MG63 (cell line): ENCODE data around the gene VAMP7. TPM values are rescaled to one million over a fixed set of nuclear protein-coding genes. Genes with fewer than 3 reads are reported as not detected.
"Not testable (repeated sequence)": the region's sequence is repeated elsewhere in the genome, so short reads cannot be mapped to it uniquely, and the experiment has no call there.

ENCODE experiments used
- DNase-seq: peaks from one replicate; pipeline ENCODE4 v3.0.0-alpha.2; 2020
- H3K27me3 ChIP-seq: fragments of 250-450 bp; sonication (Bioruptor Pico); 2 replicates; pipeline ENCODE4 v1.5.1; 2020; ENCODE audit warnings: mild to moderate bottlenecking, moderate library complexity
- H3K36me3 ChIP-seq: fragments of 250-450 bp; sonication (Bioruptor Pico); 2 replicates; pipeline ENCODE4 v1.5.1; 2020; ENCODE audit warnings: mild to moderate bottlenecking, moderate library complexity
- H3K4me3 ChIP-seq: fragments of 250-450 bp; sonication (Bioruptor Pico); 2 replicates; pipeline ENCODE4 v1.5.1; 2020; ENCODE audit warnings: mild to moderate bottlenecking, moderate library complexity
- H3K9me3 ChIP-seq: fragments of 250-450 bp; sonication (Bioruptor Pico); 2 replicates; pipeline ENCODE4 v1.5.1; 2020; ENCODE audit warnings: mild to moderate bottlenecking, moderate library complexity
- total RNA-seq: library from RNA; depleted of rRNA; stranded (reverse); fragments of >200 nt; shearing (Covaris generic); gene quantifications from 2 replicates; pipeline ENCODE4 v1.2.3, GENCODE V29; 2014; ENCODE audit warnings: low replicate concordance

VAMP7 gene
- total RNA-seq, 1 experiment from 2014 or later = 40.3 TPM

- H3K36me3 ChIP-seq = peaks cover 6% of the 10 kb centered on the region; the same call in 1 of the 2 replicates
These were observed 10.5 kb downstream of the VAMP7 start for GRCh38 chrX:155891446-155892210.

GRCh38 chrX:155893521-155893920 is 12.4 kb downstream of the VAMP7 start:
- Histone ChIP-seq H3K27me3 (no peaks in the 10 kb centered on the region), H3K4me3 (no peak overlapping the region), H3K36me3 (peaks cover 8% of the 10 kb centered on the region), H3K9me3 (no peaks in the 10 kb centered on the region)
- DNase-seq = no peak

More at GRCh38 chrX:155891446-155892210, 10.5 kb downstream of the VAMP7 start:
- Histone ChIP-seq H3K27me3 (no peaks in the 10 kb centered on the region), H3K4me3 (no peak overlapping the region), H3K9me3 (no peaks in the 10 kb centered on the region)
- no peak for DNase-seq

GRCh38 chrX:155896512-155896911 is 15.4 kb downstream of the VAMP7 start:
- peaks cover 19% of the 10 kb centered on the region for H3K36me3 ChIP-seq
- H3K9me3 ChIP-seq = peaks cover 2% of the 10 kb centered on the region; the same call in 1 of the 2 replicates
- H3K27me3 ChIP-seq = no peaks in the 10 kb centered on the region
- no peak overlapping the region for H3K4me3 ChIP-seq
- no peak for DNase-seq

- no peak for DNase-seq
- no peak overlapping the region for H3K4me3 ChIP-seq
- no peaks in the 10 kb centered on the region for H3K27me3 ChIP-seq
- H3K9me3 ChIP-seq = peaks cover 2% of the 10 kb centered on the region; the same call in 1 of the 2 replicates
- peaks cover 20% of the 10 kb centered on the region for H3K36me3 ChIP-seq
These were observed 18.2 kb downstream of the VAMP7 start for GRCh38 chrX:155899366-155899765.

GRCh38 chrX:155900765-155901164 is 19.6 kb downstream of the VAMP7 start:
- Histone ChIP-seq H3K4me3 (no peak overlapping the region), H3K27me3 (no peaks in the 10 kb centered on the region), H3K36me3 (peaks cover 20% of the 10 kb centered on the region), H3K9me3 (peaks cover 2% of the 10 kb centered on the region; the same call in 1 of the 2 replicates)
- DNase-seq = no peak

- H3K9me3 ChIP-seq, H3K4me3 ChIP-seq, DNase-seq, H3K27me3 ChIP-seq: not testable (repeated sequence)
- peaks cover 12% of the 10 kb centered on the region for H3K36me3 ChIP-seq
These were observed 26.5 kb downstream of the VAMP7 start for GRCh38 chrX:155907661-155908060.

GRCh38 chrX:155923200-155923599 is 42.1 kb downstream of the VAMP7 start:
- H3K36me3 ChIP-seq = peaks cover 10% of the 10 kb centered on the region
- H3K27me3 ChIP-seq = no peaks in the 10 kb centered on the region
- H3K4me3 ChIP-seq = no peak overlapping the region
- DNase-seq = no peak
- no peaks in the 10 kb centered on the region for H3K9me3 ChIP-seq

- not testable (repeated sequence) for H3K36me3 ChIP-seq, H3K4me3 ChIP-seq, DNase-seq, H3K27me3 ChIP-seq, H3K9me3 ChIP-seq
These were observed 49.9 kb downstream of the VAMP7 start for GRCh38 chrX:155930852-155931618.

GRCh38 chrX:155938132-155938531 is 57.0 kb downstream of the VAMP7 start:
- H3K27me3 ChIP-seq = no peaks in the 10 kb centered on the region
- no peaks in the 10 kb centered on the region for H3K9me3 ChIP-seq
- DNase-seq = no peak
- H3K4me3 ChIP-seq = no peak overlapping the region
- H3K36me3 ChIP-seq = no peaks in the 10 kb centered on the region

GRCh38 chrX:155949098-155949497 is 68.0 kb downstream of the VAMP7 start:
- no peaks in the 10 kb centered on the region for H3K27me3 ChIP-seq
- H3K4me3 ChIP-seq = no peak overlapping the region
- no peaks in the 10 kb centered on the region for H3K36me3 ChIP-seq
- no peak for DNase-seq
- H3K9me3 ChIP-seq = no peaks in the 10 kb centered on the region

- Histone ChIP-seq H3K27me3 (no peaks in the 10 kb centered on the region), H3K36me3 (no peaks in the 10 kb centered on the region), H3K4me3 (no peak overlapping the region), H3K9me3 (no peaks in the 10 kb centered on the region)
- no peak for DNase-seq
These were observed 70.2 kb downstream of the VAMP7 start for GRCh38 chrX:155951237-155951789.

GRCh38 chrX:155953055-155953454 is 71.9 kb downstream of the VAMP7 start:
- no peak overlapping the region for H3K4me3 ChIP-seq
- H3K27me3 ChIP-seq = no peaks in the 10 kb centered on the region
- DNase-seq = no peak
- H3K36me3 ChIP-seq = no peaks in the 10 kb centered on the region
- no peaks in the 10 kb centered on the region for H3K9me3 ChIP-seq

GRCh38 chrX:155954793-155955192 is 73.6 kb downstream of the VAMP7 start:
- Histone ChIP-seq H3K4me3 (no peak overlapping the region), H3K9me3 (no peaks in the 10 kb centered on the region), H3K27me3 (no peaks in the 10 kb centered on the region), H3K36me3 (no peaks in the 10 kb centered on the region)
- DNase-seq = no peak

- Histone ChIP-seq H3K9me3 (no peaks in the 10 kb centered on the region), H3K4me3 (no peak overlapping the region), H3K36me3 (no peaks in the 10 kb centered on the region), H3K27me3 (no peaks in the 10 kb centered on the region)
- no peak for DNase-seq
These were observed 75.0 kb downstream of the VAMP7 start for GRCh38 chrX:155956099-155956498.

- no peak for DNase-seq
- Histone ChIP-seq H3K4me3 (no peak overlapping the region), H3K27me3 (no peaks in the 10 kb centered on the region), H3K9me3 (no peaks in the 10 kb centered on the region), H3K36me3 (no peaks in the 10 kb centered on the region)
These were observed 75.5 kb downstream of the VAMP7 start for GRCh38 chrX:155956649-155957048.

GRCh38 chrX:155957843-155958242 is 76.7 kb downstream of the VAMP7 start:
- H3K4me3 ChIP-seq = no peak overlapping the region
- H3K36me3 ChIP-seq = no peaks in the 10 kb centered on the region
- no peaks in the 10 kb centered on the region for H3K27me3 ChIP-seq
- no peaks in the 10 kb centered on the region for H3K9me3 ChIP-seq
- DNase-seq = no peak

- H3K36me3 ChIP-seq = no peaks in the 10 kb centered on the region
- H3K27me3 ChIP-seq = no peaks in the 10 kb centered on the region
- no peaks in the 10 kb centered on the region for H3K9me3 ChIP-seq
- no peak overlapping the region for H3K4me3 ChIP-seq
- no peak for DNase-seq
These were observed 78.0 kb downstream of the VAMP7 start for GRCh38 chrX:155959018-155959587.
